Neural cell (in vitro differentiated cells): ENCODE data around the gene PPIF. TPM values are rescaled to one million over a fixed set of nuclear protein-coding genes. Genes with fewer than 3 reads are reported as not detected.

Experiments used
- H2AFZ ChIP-seq: fragments of 200-600, 300-800 bp; sonication (generic), shearing (Covaris generic); 2 replicates; pipeline ENCODE4 v1.6.0; 2014; ENCODE audit warnings: low read depth, mild to moderate bottlenecking, antibody characterized with exemption, low read length, moderate library complexity
- H3F3A ChIP-seq: fragments of 200-600 bp; shearing (Covaris generic); 2 replicates; pipeline ENCODE4 v1.6.1; 2016; ENCODE audit warnings: mild to moderate bottlenecking, moderate library complexity, mixed read lengths, antibody characterized with exemption, low read length; ENCODE audit not compliant: insufficient read depth, poor library complexity, severe bottlenecking
- H3K27ac ChIP-seq: fragments of 200-600, 300-800 bp; sonication (generic), shearing (Covaris generic); 2 replicates; pipeline ENCODE4 v1.5.1; 2014; ENCODE audit warnings: mild to moderate bottlenecking, low read length, moderate library complexity
- H3K27me3 ChIP-seq: fragments of 300-800, 200-600 bp; sonication (generic), shearing (Covaris generic); 2 replicates; pipeline ENCODE4 v1.6.0; 2014; ENCODE audit warnings: mild to moderate bottlenecking, low read depth, low read length, moderate library complexity; ENCODE audit not compliant: insufficient read depth
- H3K36me3 ChIP-seq: fragments of 300-800, 200-600 bp; sonication (generic), shearing (Covaris generic); 2 replicates; pipeline ENCODE4 v1.5.1; 2014; ENCODE audit warnings: mild to moderate bottlenecking, antibody characterized with exemption, low read length, moderate library complexity; ENCODE audit not compliant: insufficient read depth
- H3K4me2 ChIP-seq: fragments of 300-800, 200-600 bp; sonication (generic), shearing (Covaris generic); 2 replicates; pipeline ENCODE4 v1.6.0; 2014; ENCODE audit warnings: mild to moderate bottlenecking, low read length
- H3K4me3 ChIP-seq: fragments of 300-800, 200-600 bp; sonication (generic), shearing (Covaris generic); 2 replicates; pipeline ENCODE4 v1.5.1; 2014; ENCODE audit warnings: mild to moderate bottlenecking, low read length, moderate library complexity
- H3K79me2 ChIP-seq: fragments of 200-600 bp; shearing (Covaris generic); replicated peaks from 2 replicates; pipeline ENCODE4 v1.6.0; 2014; ENCODE audit warnings: mild to moderate bottlenecking, low read length, moderate library complexity; ENCODE audit not compliant: insufficient read depth
- H3K9ac ChIP-seq: fragments of 300-800, 200-600 bp; sonication (generic), shearing (Covaris generic); 2 replicates; pipeline ENCODE4 v1.6.1; 2016; ENCODE audit warnings: mild to moderate bottlenecking, low read length, mixed read lengths
- H3K9me2 ChIP-seq: fragments of 200-600 bp; shearing (Covaris generic); 2 replicates; pipeline ENCODE4 v1.6.1; 2016; ENCODE audit warnings: mild to moderate bottlenecking, low read length, mixed read lengths; ENCODE audit not compliant: insufficient read depth
- H3K9me3 ChIP-seq: fragments of 200-600, 300-800 bp; sonication (generic), shearing (Covaris generic); 2 replicates; pipeline ENCODE4 v1.6.1; 2016; ENCODE audit warnings: mild to moderate bottlenecking, mixed run types, low read length, moderate library complexity, mixed read lengths
- H4K20me1 ChIP-seq: fragments of 200-600 bp; shearing (Covaris generic); 2 replicates; pipeline ENCODE4 v1.6.1; 2016; ENCODE audit warnings: mild to moderate bottlenecking, mixed run types; ENCODE audit not compliant: insufficient read depth
- CTCF ChIP-seq: fragments of 450-650 bp; IDR thresholded peaks from 2 replicates; pipeline ENCODE4 v1.5.1; 2014; ENCODE audit warnings: antibody characterized with exemption, mild to moderate bottlenecking, moderate library complexity; ENCODE audit not compliant: poor library complexity, severe bottlenecking
- EP300 ChIP-seq: fragments of 450-650 bp; conservative IDR thresholded peaks from 2 replicates; pipeline ENCODE4 v1.6.1; 2014; ENCODE audit warnings: antibody characterized with exemption, mild to moderate bottlenecking, moderate library complexity; ENCODE audit not compliant: poor library complexity, severe bottlenecking
- EZH2 ChIP-seq: fragments of 200-600, 300-800 bp; shearing (Covaris generic), sonication (generic); IDR thresholded peaks from 2 replicates; pipeline ENCODE4 v1.6.1; 2014; ENCODE audit warnings: antibody characterized with exemption, low read length, borderline replicate concordance, mild to moderate bottlenecking; ENCODE audit not compliant: insufficient read depth, poor library complexity, severe bottlenecking
- MXI1 ChIP-seq: fragments of 450-650 bp; conservative IDR thresholded peaks from 2 replicates; pipeline ENCODE4 v1.6.1; 2014; ENCODE audit warnings: antibody characterized with exemption, mild to moderate bottlenecking; ENCODE audit not compliant: poor library complexity, severe bottlenecking
- RAD21 ChIP-seq: fragments of 450-650 bp; conservative IDR thresholded peaks from 2 replicates; pipeline ENCODE4 v1.6.1; 2014; ENCODE audit warnings: antibody characterized with exemption, mild to moderate bottlenecking, moderate library complexity
- TAF1 ChIP-seq: IDR thresholded peaks from 2 replicates; pipeline ENCODE4 v1.6.1; 2012; ENCODE audit warnings: low read depth
- polyA plus RNA-seq: library from polyadenylated mRNA; depleted of rRNA; stranded (reverse); fragments of >200 nt; gene quantifications from 2 replicates; pipeline ENCODE4 v1.2.3, GENCODE V29; 2014
- TF ChIP-seq, protein P1 (sequence below): IDR thresholded peaks from 2 replicates; pipeline ENCODE4 v1.6.1; 2012; ENCODE audit warnings: borderline replicate concordance

PPIF gene
- polyA plus RNA-seq, 1 donor from 2014 or later, result 13.6 TPM

- Histone ChIP-seq H3K9ac (no peak overlapping the region), H3K27ac (no peak overlapping the region), H2AFZ (no peak overlapping the region)
These were observed 11.6 kb upstream of the PPIF start for GRCh38 chr10:79335470-79336235.

GRCh38 chr10:79336276-79336675, 11.0 kb upstream of the PPIF start:
- H2AFZ ChIP-seq, result no peak overlapping the region
- no peak overlapping the region for H3K4me2 ChIP-seq
- H4K20me1 ChIP-seq, result no peaks in the 10 kb centered on the region
- H3F3A ChIP-seq, result no peaks in the 10 kb centered on the region
- TF ChIP-seq CTCF (no peak), RAD21 (no peak), TAF1 (no peak)
- H3K9ac ChIP-seq, result no peak overlapping the region
- H3K27me3 ChIP-seq, result no peaks in the 10 kb centered on the region
- no peaks in the 10 kb centered on the region for H3K79me2 ChIP-seq
- no peaks in the 10 kb centered on the region for H3K36me3 ChIP-seq
- H3K27ac ChIP-seq, result no peak overlapping the region
- H3K9me2 ChIP-seq, result no peaks in the 10 kb centered on the region
- no peaks in the 10 kb centered on the region for H3K9me3 ChIP-seq
- no peak overlapping the region for H3K4me3 ChIP-seq

More at GRCh38 chr10:79335470-79336235, 11.6 kb upstream of the PPIF start:
- Histone ChIP-seq H3F3A (no peaks in the 10 kb centered on the region), H3K79me2 (no peaks in the 10 kb centered on the region), H3K27me3 (no peaks in the 10 kb centered on the region), H3K4me3 (no peak overlapping the region), H3K4me2 (no peak overlapping the region), H4K20me1 (no peaks in the 10 kb centered on the region), H3K36me3 (no peaks in the 10 kb centered on the region), H3K9me3 (no peaks in the 10 kb centered on the region), H3K9me2 (no peaks in the 10 kb centered on the region)
- TF ChIP-seq CTCF (no peak), RAD21 (no peak)

- TF ChIP-seq EZH2, result no peak
- TF ChIP-seq TAF1, result no peak
- TF ChIP-seq MXI1, result no peak
- TF ChIP-seq CTCF, result no peak
- no peak for TF ChIP-seq EP300
- TF ChIP-seq, protein P1, sequence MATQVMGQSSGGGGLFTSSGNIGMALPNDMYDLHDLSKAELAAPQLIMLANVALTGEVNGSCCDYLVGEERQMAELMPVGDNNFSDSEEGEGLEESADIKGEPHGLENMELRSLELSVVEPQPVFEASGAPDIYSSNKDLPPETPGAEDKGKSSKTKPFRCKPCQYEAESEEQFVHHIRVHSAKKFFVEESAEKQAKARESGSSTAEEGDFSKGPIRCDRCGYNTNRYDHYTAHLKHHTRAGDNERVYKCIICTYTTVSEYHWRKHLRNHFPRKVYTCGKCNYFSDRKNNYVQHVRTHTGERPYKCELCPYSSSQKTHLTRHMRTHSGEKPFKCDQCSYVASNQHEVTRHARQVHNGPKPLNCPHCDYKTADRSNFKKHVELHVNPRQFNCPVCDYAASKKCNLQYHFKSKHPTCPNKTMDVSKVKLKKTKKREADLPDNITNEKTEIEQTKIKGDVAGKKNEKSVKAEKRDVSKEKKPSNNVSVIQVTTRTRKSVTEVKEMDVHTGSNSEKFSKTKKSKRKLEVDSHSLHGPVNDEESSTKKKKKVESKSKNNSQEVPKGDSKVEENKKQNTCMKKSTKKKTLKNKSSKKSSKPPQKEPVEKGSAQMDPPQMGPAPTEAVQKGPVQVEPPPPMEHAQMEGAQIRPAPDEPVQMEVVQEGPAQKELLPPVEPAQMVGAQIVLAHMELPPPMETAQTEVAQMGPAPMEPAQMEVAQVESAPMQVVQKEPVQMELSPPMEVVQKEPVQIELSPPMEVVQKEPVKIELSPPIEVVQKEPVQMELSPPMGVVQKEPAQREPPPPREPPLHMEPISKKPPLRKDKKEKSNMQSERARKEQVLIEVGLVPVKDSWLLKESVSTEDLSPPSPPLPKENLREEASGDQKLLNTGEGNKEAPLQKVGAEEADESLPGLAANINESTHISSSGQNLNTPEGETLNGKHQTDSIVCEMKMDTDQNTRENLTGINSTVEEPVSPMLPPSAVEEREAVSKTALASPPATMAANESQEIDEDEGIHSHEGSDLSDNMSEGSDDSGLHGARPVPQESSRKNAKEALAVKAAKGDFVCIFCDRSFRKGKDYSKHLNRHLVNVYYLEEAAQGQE, result no peak
- H3K79me2 ChIP-seq, result no peaks in the 10 kb centered on the region
- no peak overlapping the region for H3K27ac ChIP-seq
- no peak overlapping the region for H3K4me3 ChIP-seq
- H3K27me3 ChIP-seq, result no peaks in the 10 kb centered on the region
- H3K9me3 ChIP-seq, result no peaks in the 10 kb centered on the region
- H3K9me2 ChIP-seq, result no peaks in the 10 kb centered on the region
- no peak overlapping the region for H3K4me2 ChIP-seq
- H3K36me3 ChIP-seq, result no peaks in the 10 kb centered on the region
- no peaks in the 10 kb centered on the region for H3F3A ChIP-seq
- no peaks in the 10 kb centered on the region for H4K20me1 ChIP-seq
- no peak overlapping the region for H2AFZ ChIP-seq
- no peak overlapping the region for H3K9ac ChIP-seq
These were observed 10.5 kb upstream of the PPIF start for GRCh38 chr10:79336739-79337138.
